ENCODE measurements around the gene PRMT3.
"Not testable (repeated sequence)": the region's sequence is repeated elsewhere in the genome, so short reads cannot be mapped to it uniquely, and the experiment has no call there.

- TF ChIP-seq GLIS1 (tag by site-specific recombination; IDR thresholded peaks at IDR 0.05); CTCF (tag by site-specific recombination; IDR thresholded peaks at IDR 0.05); ZNF184 (tag by site-specific recombination; IDR thresholded peaks at IDR 0.05); ZNF311 (tag by site-specific recombination; IDR thresholded peaks at IDR 0.05; ENCODE audit: borderline replicate concordance); ZNF24 (tag by site-specific recombination; IDR thresholded peaks at IDR 0.05); ZNF600 (tag by site-specific recombination; IDR thresholded peaks at IDR 0.05); ZNF610 (tag by site-specific recombination; IDR thresholded peaks at IDR 0.05; ENCODE audit: borderline replicate concordance): not testable (repeated sequence)
Measured at GRCh38 chr11:20385996-20386395, 1.5 kb upstream of the PRMT3 start.
